Measurements from ENCODE around the gene CBR4.

DNA sequence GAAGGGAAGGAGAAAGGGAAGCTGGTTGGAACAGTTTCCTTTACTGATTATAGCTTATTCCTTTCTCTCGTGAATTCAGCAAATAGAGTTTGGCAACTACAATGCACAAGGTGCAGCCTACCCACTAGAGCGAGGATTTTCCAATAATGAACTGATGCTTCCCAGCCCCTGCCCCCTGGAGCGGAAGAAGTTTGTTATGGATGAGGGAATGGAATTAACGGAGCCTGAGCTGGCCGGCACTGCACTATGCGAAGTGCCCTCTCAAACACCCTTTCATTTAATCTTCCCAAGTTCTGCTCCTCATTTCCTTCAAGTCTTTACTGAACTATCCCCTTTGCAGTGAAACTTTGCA is 42.5 kb upstream of the CBR4 start:
- no peak for TF ChIP-seq ZFX (IDR thresholded peaks at IDR 0.05)
- TF ChIP-seq, protein P1, sequence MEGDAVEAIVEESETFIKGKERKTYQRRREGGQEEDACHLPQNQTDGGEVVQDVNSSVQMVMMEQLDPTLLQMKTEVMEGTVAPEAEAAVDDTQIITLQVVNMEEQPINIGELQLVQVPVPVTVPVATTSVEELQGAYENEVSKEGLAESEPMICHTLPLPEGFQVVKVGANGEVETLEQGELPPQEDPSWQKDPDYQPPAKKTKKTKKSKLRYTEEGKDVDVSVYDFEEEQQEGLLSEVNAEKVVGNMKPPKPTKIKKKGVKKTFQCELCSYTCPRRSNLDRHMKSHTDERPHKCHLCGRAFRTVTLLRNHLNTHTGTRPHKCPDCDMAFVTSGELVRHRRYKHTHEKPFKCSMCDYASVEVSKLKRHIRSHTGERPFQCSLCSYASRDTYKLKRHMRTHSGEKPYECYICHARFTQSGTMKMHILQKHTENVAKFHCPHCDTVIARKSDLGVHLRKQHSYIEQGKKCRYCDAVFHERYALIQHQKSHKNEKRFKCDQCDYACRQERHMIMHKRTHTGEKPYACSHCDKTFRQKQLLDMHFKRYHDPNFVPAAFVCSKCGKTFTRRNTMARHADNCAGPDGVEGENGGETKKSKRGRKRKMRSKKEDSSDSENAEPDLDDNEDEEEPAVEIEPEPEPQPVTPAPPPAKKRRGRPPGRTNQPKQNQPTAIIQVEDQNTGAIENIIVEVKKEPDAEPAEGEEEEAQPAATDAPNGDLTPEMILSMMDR (conservative IDR thresholded peaks at IDR 0.05) = no peak

Measured in C4-2B (cell line).